22Rv1 (cell line): Measurements from ENCODE around the gene CDKL2.

Experiments used
- ZFX ChIP-seq: fragments of 450-650 bp; IDR thresholded peaks from 2 replicates; pipeline ENCODE4 v1.6.1; 2017; ENCODE audit warnings: antibody characterized with exemption, borderline replicate concordance
- TF ChIP-seq, protein P1 (sequence below): fragments of 450-650 bp; IDR thresholded peaks from 2 replicates; pipeline ENCODE4 v1.5.1; 2017; ENCODE audit warnings: mild to moderate bottlenecking

DNA sequence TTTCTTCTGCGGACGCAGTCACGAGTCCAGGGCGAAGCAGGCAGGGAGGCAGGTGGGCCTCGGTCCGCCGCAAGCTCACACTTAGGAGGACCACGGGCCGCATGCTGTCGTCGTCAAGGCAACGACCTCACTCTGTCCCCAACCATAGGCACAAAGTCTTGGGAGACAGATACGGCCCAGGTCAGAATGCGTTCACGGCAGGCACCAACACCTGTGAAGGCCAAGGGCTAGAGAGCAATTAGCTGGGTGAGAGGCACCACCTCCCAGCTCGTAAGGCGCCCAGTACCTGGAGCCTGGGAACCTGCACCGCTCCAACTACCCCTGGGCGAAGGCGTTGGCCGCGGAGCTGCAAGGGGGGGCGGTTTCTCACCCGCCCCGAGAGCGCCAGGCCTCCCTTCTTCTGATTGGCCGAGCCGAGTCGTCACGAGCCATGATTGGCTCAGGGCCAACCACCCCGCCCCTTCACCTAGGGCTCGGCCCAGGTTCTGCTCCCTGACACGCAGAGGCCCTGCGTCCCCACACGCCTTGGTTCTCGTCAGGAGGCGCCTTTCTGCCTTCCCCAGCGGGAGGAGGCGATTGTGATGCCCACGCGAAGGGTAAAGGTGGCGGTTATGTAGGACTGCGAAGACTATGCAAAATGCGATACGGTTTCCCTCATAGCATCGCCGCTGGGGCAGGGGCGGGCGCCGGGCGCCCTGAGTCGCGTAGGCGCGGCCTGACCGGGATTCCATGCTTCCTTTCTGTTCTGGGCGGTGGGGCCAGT is at the start of gene CDKL2:
- TF ChIP-seq, protein P1, sequence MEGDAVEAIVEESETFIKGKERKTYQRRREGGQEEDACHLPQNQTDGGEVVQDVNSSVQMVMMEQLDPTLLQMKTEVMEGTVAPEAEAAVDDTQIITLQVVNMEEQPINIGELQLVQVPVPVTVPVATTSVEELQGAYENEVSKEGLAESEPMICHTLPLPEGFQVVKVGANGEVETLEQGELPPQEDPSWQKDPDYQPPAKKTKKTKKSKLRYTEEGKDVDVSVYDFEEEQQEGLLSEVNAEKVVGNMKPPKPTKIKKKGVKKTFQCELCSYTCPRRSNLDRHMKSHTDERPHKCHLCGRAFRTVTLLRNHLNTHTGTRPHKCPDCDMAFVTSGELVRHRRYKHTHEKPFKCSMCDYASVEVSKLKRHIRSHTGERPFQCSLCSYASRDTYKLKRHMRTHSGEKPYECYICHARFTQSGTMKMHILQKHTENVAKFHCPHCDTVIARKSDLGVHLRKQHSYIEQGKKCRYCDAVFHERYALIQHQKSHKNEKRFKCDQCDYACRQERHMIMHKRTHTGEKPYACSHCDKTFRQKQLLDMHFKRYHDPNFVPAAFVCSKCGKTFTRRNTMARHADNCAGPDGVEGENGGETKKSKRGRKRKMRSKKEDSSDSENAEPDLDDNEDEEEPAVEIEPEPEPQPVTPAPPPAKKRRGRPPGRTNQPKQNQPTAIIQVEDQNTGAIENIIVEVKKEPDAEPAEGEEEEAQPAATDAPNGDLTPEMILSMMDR = no peak
- no peak for TF ChIP-seq ZFX
